GM20000 (cell line): Measurements from ENCODE around the gene TEX30.
"Not testable (repeated sequence)": the region's sequence is repeated elsewhere in the genome, so short reads cannot be mapped to it uniquely, and the experiment has no call there.

Experiments used
- DNase-seq: peaks from one replicate; pipeline ENCODE4 v3.0.0; 2012; ENCODE audit warnings: low spot score
- TF ChIP-seq, protein P1 (sequence below): IDR thresholded peaks from 2 replicates; pipeline ENCODE4 v1.5.1; 2012; ENCODE audit warnings: mild to moderate bottlenecking, control low read depth; ENCODE audit errors: extremely low read depth, missing control alignments

Gene TEX30

DNA sequence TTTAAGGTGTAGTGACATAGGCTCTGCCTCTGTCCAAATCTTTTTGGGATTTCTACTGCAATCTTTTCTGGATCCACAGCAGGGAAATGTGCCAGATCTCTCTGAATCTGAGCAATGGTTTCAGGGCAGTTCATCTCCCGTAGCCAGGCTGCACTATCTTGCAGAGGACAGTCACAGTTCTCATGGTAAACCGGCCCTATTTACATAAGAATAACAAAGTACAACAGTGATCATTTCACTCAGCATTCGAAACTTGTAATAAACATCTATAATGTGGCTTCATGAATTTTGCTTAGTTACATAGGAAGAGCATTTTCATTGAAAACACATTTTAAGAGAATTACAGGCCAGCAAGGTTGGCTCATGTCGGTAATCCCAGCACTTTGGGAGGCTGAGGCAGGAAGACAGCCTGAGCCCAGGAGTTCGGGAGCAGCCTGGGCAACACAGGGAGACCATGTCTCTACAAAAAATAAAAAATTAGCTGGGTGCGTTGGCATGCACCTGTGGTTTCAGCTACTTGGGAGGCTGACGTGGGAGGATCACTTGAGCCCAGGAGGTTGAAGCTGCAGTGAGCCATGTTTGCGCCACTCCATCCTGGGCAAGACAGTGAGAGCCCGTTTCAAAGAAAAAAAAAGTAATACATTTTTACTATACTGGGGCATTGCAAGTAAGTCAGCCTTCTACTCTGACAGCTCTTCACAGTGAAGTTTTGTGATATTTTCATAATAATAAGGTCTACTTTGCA is 20.2 kb upstream of the TEX30 start:
- TF ChIP-seq, protein P1, sequence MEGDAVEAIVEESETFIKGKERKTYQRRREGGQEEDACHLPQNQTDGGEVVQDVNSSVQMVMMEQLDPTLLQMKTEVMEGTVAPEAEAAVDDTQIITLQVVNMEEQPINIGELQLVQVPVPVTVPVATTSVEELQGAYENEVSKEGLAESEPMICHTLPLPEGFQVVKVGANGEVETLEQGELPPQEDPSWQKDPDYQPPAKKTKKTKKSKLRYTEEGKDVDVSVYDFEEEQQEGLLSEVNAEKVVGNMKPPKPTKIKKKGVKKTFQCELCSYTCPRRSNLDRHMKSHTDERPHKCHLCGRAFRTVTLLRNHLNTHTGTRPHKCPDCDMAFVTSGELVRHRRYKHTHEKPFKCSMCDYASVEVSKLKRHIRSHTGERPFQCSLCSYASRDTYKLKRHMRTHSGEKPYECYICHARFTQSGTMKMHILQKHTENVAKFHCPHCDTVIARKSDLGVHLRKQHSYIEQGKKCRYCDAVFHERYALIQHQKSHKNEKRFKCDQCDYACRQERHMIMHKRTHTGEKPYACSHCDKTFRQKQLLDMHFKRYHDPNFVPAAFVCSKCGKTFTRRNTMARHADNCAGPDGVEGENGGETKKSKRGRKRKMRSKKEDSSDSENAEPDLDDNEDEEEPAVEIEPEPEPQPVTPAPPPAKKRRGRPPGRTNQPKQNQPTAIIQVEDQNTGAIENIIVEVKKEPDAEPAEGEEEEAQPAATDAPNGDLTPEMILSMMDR = no peak
- no peak for DNase-seq

- TF ChIP-seq, protein P1 = no peak
- no peak for DNase-seq
Observed at GRCh38 chr13:102792396-102792795, 18.8 kb upstream of the TEX30 start.

- TF ChIP-seq, protein P1 = no peak
- no peak for DNase-seq
Observed at GRCh38 chr13:102788683-102789082, 15.1 kb upstream of the TEX30 start.

GRCh38 chr13:102784483-102784882 is 10.9 kb upstream of the TEX30 start:
- TF ChIP-seq, protein P1 = no peak
- DNase-seq = no peak

DNA sequence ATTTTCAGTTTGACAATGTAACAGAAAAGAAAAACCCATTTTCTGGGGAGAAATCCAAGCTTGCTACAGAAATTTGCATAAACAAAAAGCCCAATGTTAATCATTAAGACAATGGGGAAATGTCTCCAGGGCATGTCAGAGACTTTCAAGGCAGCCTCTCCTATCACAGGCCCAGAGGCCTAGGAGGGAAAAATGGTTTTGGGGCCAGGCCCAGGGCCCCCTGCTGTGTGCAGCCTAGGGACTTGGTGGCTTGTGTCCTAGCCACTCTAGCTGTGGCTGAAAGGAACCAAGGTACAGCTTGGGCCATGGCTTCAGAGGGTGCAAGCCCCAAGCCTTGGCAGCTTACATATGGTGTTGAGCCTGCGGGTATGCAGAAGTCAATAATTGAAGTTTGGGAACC is 8.0 kb upstream of the TEX30 start:
- TF ChIP-seq, protein P1 = no peak
- no peak for DNase-seq

DNA sequence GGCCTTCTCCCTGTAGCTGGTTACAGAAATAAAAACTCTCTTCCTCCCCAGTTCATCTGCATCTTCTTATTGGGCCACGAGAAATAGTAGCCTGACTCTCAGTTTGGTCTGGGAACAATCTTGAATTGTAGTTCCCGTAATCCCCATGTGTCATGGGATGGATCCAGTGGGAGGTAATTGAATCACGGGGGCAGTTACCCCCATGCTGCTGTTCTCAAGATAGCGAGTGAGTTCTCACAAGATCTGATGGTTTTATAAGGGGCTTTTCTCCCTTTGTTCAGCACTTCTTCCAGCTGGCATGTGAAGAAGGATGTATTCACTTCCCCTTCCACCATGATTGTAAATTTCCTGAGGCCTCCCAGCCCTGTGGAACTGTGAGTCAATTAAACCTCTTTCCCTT is 7.1 kb upstream of the TEX30 start:
- DNase-seq = not testable (repeated sequence)

DNA sequence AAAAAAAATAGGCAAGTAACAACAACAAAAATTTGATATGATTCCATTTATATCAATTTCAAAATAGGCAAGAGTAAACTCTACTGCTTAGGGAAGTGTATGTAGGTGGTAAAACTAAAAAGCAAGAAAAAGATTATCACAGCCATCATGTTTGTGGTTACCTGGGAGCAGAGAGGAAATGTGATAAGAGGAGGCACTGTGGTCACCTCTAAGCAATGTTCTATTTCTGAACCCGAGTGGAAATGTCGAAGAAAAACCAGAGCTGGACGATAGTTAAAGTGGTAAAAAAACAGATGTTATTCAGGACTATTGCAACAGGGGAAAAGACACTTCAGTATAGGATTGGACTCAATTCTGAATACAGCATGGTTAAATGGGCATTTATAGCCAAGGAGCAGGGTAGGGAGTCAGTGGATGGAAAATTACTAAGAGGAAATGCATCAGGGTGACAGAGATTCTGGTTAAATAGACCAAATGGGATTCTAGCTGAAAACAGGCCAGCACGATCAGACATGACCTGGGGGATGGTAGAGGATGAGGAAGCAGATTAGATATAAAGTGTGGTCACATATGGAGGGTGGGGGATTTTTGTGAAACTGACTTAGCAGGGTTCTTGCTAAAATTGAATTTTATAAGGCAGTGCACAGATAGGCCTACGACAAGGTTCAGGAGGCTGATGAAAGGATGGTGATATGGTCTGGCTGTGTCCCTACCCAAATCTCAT is 6.0 kb upstream of the TEX30 start:
- TF ChIP-seq, protein P1 = no peak
- DNase-seq = peak; percentile 7

- DNase-seq = no peak
- TF ChIP-seq, protein P1 = no peak
Observed at GRCh38 chr13:102777736-102778135, 4.2 kb upstream of the TEX30 start.
